ENCODE results near the gene MYCBP2.

Gene MYCBP2

DNA sequence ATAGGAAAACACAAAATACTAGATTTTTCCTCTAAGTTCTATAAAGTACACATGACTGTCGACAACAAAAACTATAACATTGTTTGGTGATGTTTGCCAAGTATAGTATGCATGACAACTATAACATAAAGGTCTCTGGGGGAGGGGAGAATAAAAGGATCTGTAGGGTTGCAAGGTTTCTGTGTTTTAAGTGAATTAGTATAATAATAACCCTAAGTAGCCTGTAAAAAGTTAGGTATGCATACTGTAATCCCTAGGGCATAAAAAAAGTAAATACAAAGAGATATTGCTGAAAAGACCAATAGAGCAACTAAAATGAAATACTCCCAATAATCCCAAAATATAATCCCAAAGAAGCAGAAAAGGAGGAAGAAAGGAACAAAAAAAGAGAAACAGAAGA lies 14.6 kb downstream of the MYCBP2 start:
- H3K4me3 ChIP-seq (ENCODE audit: low read length): no peak overlapping the region
- TF ChIP-seq, protein P1, sequence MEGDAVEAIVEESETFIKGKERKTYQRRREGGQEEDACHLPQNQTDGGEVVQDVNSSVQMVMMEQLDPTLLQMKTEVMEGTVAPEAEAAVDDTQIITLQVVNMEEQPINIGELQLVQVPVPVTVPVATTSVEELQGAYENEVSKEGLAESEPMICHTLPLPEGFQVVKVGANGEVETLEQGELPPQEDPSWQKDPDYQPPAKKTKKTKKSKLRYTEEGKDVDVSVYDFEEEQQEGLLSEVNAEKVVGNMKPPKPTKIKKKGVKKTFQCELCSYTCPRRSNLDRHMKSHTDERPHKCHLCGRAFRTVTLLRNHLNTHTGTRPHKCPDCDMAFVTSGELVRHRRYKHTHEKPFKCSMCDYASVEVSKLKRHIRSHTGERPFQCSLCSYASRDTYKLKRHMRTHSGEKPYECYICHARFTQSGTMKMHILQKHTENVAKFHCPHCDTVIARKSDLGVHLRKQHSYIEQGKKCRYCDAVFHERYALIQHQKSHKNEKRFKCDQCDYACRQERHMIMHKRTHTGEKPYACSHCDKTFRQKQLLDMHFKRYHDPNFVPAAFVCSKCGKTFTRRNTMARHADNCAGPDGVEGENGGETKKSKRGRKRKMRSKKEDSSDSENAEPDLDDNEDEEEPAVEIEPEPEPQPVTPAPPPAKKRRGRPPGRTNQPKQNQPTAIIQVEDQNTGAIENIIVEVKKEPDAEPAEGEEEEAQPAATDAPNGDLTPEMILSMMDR (conservative IDR thresholded peaks at IDR 0.05; ENCODE audit: low read length): no peak
- DNase-seq (ENCODE audit: low read depth): no peak

DNA sequence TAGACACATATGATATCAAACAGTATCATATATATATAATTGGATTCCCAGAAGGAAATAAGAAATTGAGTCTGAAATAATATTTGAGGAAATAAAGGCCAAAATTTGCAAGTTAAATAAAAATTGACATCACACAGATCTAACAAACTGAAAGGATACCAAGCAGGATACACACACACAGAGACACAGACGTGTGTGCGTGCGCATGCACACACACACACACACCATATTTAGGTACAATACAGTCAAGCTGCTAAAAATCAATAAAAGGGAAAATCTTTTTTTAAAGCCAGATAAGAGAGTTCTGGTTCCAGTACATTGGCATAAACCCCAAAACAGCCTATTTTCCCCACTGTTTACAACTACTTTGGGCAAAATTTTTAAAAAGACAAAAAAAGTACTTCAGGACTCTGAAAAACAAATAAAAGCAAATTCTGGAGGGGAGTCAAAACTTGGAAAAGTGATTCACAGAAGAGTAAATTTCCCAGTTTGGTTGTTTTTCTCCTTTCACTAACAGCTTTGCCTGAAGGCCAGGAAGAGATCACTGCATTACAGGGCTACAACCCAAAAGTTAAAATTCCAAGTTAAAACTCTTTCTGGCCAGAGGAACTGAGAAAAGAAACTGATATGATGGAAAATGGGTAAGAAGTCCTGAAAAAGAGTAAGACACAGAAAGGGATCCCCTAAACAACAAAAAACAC lies 16.2 kb downstream of the MYCBP2 start:
- TF ChIP-seq, protein P1 (conservative IDR thresholded peaks at IDR 0.05; ENCODE audit: low read length): no peak
- H3K4me3 ChIP-seq (ENCODE audit: low read length): no peak overlapping the region
- no peak for DNase-seq (ENCODE audit: low read depth)

DNA sequence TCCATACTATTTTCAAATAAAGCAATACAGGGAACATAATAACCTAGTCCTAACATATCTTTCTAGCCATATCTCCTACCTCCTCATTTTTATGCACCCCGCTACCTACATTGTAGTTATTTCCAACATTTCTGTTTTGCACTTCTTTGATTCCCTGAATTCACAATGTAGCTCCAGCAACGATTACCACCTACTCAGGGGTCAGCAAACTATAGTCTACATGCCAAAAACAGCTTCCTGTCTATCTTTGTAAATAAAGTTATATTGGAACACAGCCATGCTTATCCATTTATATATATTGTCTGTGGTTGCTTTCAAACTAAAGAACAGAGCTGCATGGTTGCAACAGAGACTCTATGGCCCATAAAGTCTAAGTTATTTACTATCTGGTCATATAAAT lies 16.7 kb downstream of the MYCBP2 start:
- TF ChIP-seq, protein P1 (conservative IDR thresholded peaks at IDR 0.05; ENCODE audit: low read length): no peak
- DNase-seq (ENCODE audit: low read depth): no peak

DNA sequence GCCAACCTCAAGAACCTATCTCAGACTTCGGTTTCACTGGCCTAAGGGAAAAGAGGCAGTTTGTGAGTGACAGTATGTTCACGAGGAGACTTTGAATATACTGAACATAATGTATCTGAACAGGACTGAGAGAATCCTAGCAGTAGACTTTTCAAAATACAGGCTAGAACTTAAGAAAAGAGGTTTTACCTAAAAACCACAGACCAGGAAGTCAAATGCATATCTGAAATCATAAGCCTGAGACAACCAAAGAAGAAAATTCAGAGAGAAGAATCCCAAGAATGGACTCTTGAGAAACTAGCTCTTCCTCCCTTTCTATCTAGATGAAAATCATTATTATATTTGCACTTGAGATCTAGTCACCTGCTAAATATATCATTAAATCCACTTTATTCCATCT lies 17.6 kb downstream of the MYCBP2 start:
- DNase-seq (ENCODE audit: low read depth): no peak
- no peak overlapping the region for H3K4me3 ChIP-seq (ENCODE audit: low read length)
- TF ChIP-seq, protein P1 (conservative IDR thresholded peaks at IDR 0.05; ENCODE audit: low read length): no peak

More for the DNA sequence above, 16.7 kb downstream of the MYCBP2 start:
- no peak overlapping the region for H3K4me3 ChIP-seq (ENCODE audit: low read length)

DNA sequence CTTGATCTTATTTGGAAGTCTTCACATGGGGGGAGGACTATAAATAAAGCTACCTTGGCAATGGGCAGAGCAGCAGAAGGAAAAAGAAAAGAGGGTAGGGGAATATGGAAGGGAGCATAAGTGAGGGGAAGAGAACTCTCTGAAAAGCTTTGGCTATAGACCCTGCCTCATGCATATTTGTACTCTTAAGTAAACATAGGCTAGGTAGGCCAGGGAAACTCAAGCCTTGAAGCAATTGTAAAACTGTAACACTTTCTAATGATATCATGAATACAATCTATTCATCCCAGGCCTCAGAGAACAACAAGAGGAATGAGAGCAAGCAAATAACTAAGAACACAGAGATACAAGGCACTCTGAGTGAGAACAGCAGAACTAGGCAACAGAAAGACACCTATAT lies 20.4 kb downstream of the MYCBP2 start:
- no peak overlapping the region for H3K4me3 ChIP-seq (ENCODE audit: low read length)
- TF ChIP-seq, protein P1 (conservative IDR thresholded peaks at IDR 0.05; ENCODE audit: low read length): no peak
- DNase-seq (ENCODE audit: low read depth): no peak

DNA sequence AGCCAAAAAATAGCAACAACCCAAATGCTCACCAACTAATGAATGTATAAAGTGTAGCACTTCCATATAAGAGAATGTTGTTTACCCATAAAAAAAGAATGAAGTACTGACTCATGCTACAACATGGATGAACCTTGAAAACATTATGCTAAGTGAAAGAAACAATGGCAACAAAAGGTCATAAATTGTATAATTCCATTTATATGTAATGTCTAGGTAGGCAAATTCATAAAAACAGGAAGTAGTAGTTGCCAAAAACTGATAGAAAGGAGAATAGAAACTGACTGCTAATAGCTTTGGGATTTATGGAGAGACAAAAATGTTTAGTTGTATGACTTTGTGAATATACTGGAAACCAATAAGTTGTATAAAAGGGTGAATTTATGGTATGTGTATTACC lies 21.6 kb downstream of the MYCBP2 start:
- TF ChIP-seq, protein P1 (conservative IDR thresholded peaks at IDR 0.05; ENCODE audit: low read length): no peak
- no peak overlapping the region for H3K4me3 ChIP-seq (ENCODE audit: low read length)
- no peak for DNase-seq (ENCODE audit: low read depth)

Data from AG10803 (cell line).